Upper lobe of left lung (tissue), 4 donors: Measurements from ENCODE around the gene ZNF708.

Experiments used
- EP300 ChIP-seq, 4 donors: sonication (generic); formaldehyde crosslinking; IDR thresholded peaks; one replicate each; pipeline ENCODE4 v1.5.1; 2017; ENCODE audit warnings: antibody characterized with exemption in 4 of 4, control low read depth in 2 of 4
- POLR2A ChIP-seq, 4 donors: fragments of 450-650 bp; IDR thresholded peaks; one replicate each; pipeline ENCODE4 v1.5.1; 2016 to 2017; ENCODE audit warnings: antibody characterized with exemption in 4 of 4, mild to moderate bottlenecking in 2 of 4
- POLR2AphosphoS5 ChIP-seq, 2 donors: sonication (generic); formaldehyde crosslinking; IDR thresholded peaks; one replicate each; pipeline ENCODE4 v1.5.1; 2017; ENCODE audit warnings: antibody characterized with exemption in 2 of 2
- TF ChIP-seq, protein P1 (sequence below), 6 experiments: fragments of 450-650 bp in 4 of 6; fragments of 200-600 bp in 2 of 6; sonication (generic) in 2 of 6; IDR thresholded peaks; one replicate each; pipeline ENCODE4 v1.5.1; 2016 to 2019; ENCODE audit warnings: antibody characterized with exemption in 6 of 6

DNA sequence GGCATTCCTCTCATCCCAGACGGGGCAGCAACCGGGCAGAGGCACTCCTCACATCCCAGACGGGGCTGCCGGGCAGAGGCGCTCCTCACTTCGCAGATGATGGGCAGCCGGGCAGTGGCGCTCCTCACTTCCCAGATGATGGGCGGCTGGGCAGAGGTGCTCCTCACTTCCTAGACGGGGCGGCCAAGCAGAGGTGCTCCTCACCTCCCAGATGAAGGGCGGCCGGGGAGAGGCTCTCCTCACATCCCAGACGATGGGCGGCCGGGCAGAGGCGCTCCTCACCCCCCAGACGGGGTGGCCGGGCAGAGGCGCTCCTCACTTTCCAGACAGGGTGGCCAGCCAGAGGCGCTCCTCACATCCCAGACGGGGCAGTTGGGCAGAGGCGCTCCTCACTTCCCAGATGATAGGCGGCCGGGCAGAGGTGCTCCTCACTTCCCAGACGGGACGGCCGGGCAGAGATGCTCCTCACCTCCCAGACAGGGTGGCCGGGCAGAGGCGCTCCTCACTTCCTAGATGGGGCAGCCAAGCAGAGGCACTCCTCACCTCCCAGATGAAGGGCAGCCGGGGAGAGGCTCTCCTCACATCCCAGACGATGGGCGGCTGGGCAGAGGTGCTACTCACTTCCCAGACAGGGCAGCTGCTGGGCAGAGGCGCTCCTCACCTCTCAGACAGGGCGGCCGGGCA, 68.9 kb downstream of the ZNF708 start:
- TF ChIP-seq POLR2AphosphoS5 (IDR thresholded peaks at IDR 0.05) (no peak), POLR2A (IDR thresholded peaks at IDR 0.05) (no peak), EP300 (IDR thresholded peaks at IDR 0.05) (no peak)
- TF ChIP-seq, protein P1, sequence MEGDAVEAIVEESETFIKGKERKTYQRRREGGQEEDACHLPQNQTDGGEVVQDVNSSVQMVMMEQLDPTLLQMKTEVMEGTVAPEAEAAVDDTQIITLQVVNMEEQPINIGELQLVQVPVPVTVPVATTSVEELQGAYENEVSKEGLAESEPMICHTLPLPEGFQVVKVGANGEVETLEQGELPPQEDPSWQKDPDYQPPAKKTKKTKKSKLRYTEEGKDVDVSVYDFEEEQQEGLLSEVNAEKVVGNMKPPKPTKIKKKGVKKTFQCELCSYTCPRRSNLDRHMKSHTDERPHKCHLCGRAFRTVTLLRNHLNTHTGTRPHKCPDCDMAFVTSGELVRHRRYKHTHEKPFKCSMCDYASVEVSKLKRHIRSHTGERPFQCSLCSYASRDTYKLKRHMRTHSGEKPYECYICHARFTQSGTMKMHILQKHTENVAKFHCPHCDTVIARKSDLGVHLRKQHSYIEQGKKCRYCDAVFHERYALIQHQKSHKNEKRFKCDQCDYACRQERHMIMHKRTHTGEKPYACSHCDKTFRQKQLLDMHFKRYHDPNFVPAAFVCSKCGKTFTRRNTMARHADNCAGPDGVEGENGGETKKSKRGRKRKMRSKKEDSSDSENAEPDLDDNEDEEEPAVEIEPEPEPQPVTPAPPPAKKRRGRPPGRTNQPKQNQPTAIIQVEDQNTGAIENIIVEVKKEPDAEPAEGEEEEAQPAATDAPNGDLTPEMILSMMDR (IDR thresholded peaks at IDR 0.05): no peak
